Measurements from ENCODE around the gene RAB29. TPM values are rescaled to one million over a fixed set of nuclear protein-coding genes. Genes with fewer than 3 reads are reported as not detected.

RAB29 gene
- total RNA-seq, 4 donors from 2014 or later = 8.3 to 96.6 (median 22.0) TPM

- TF ChIP-seq CTCF (IDR thresholded peaks at IDR 0.05) (no peak), POLR2A (IDR thresholded peaks at IDR 0.05) (no peak)
- no peaks in the 10 kb centered on the region for H3K36me3 ChIP-seq
- no peak for DNase-seq
- H3K4me3 ChIP-seq = no peak overlapping the region
- no peak overlapping the region for H3K27ac ChIP-seq
- H3K4me1 ChIP-seq = no peaks in the 10 kb centered on the region
- no peaks in the 10 kb centered on the region for H3K9me3 ChIP-seq
- no peaks in the 10 kb centered on the region for H3K27me3 ChIP-seq
These were observed 11.3 kb downstream of the RAB29 start for GRCh38 chr1:205763980-205764379.

- Histone ChIP-seq H3K27ac (no peak overlapping the region), H3K36me3 (no peaks in the 10 kb centered on the region), H3K27me3 (no peaks in the 10 kb centered on the region), H3K4me3 (no peak overlapping the region), H3K4me1 (no peaks in the 10 kb centered on the region), H3K9me3 (no peaks in the 10 kb centered on the region)
- TF ChIP-seq POLR2A (IDR thresholded peaks at IDR 0.05) (no peak), CTCF (IDR thresholded peaks at IDR 0.05) (no peak)
- DNase-seq = no peak
These were observed 14.7 kb downstream of the RAB29 start for GRCh38 chr1:205760606-205761005.

GRCh38 chr1:205756552-205756951 is 18.7 kb downstream of the RAB29 start:
- DNase-seq = no peak
- H3K4me1 ChIP-seq = no peaks in the 10 kb centered on the region
- no peak overlapping the region for H3K4me3 ChIP-seq
- H3K27me3 ChIP-seq = no peaks in the 10 kb centered on the region
- no peak overlapping the region for H3K27ac ChIP-seq
- H3K36me3 ChIP-seq = no peaks in the 10 kb centered on the region
- no peak for TF ChIP-seq CTCF (IDR thresholded peaks at IDR 0.05)
- no peaks in the 10 kb centered on the region for H3K9me3 ChIP-seq

- no peaks in the 10 kb centered on the region for H3K9me3 ChIP-seq
- peaks cover 0 to 3% (median 0%) of the 10 kb centered on the region in 4 donors for H3K4me1 ChIP-seq
- no peaks in the 10 kb centered on the region for H3K36me3 ChIP-seq
- H3K27me3 ChIP-seq = no peaks in the 10 kb centered on the region
- H3K4me3 ChIP-seq = no peak overlapping the region
- no peak overlapping the region for H3K27ac ChIP-seq
- no peak for DNase-seq
- TF ChIP-seq POLR2A (IDR thresholded peaks at IDR 0.05) (no peak), CTCF (IDR thresholded peaks at IDR 0.05) (no peak)
These were observed 20.4 kb downstream of the RAB29 start for GRCh38 chr1:205754857-205755256.

GRCh38 chr1:205751036-205751651 is 24.1 kb downstream of the RAB29 start:
- H3K27me3 ChIP-seq = no peaks in the 10 kb centered on the region
- no peak for DNase-seq
- H3K4me1 ChIP-seq = peaks cover 0 to 18% (median 8%) of the 10 kb centered on the region in 4 donors
- H3K27ac ChIP-seq = no peak overlapping the region
- no peaks in the 10 kb centered on the region for H3K9me3 ChIP-seq
- H3K4me3 ChIP-seq = no peak overlapping the region
- TF ChIP-seq CTCF (IDR thresholded peaks at IDR 0.05) (no peak), POLR2A (IDR thresholded peaks at IDR 0.05) (no peak)
- H3K36me3 ChIP-seq = no peaks in the 10 kb centered on the region

Measured in Peyer's patch (tissue), 4 donors.